MM.1S (cell line): ENCODE results near the gene NTRK2.

Experiments
- DNase-seq: peaks from one replicate; pipeline ENCODE4 v3.0.0-alpha.2; 2015
- H2AFZ ChIP-seq: fragments of 300-600 bp; sonication (generic); 2 replicates; pipeline ENCODE4 v1.6.0; 2016; ENCODE audit warnings: antibody characterized with exemption, low read length
- H3F3A ChIP-seq: fragments of 300-600 bp; sonication (generic); 2 replicates; pipeline ENCODE4 v1.6.1; 2016; ENCODE audit warnings: mild to moderate bottlenecking, antibody characterized with exemption, low read length, moderate library complexity, mixed read lengths; ENCODE audit not compliant: insufficient read depth
- H3K27ac ChIP-seq: fragments of 300-600 bp; sonication (generic); 2 replicates; pipeline ENCODE4 v1.5.1; 2016; ENCODE audit warnings: mild to moderate bottlenecking, low read length
- H3K27me3 ChIP-seq: fragments of 300-600 bp; sonication (generic); replicated peaks from 2 replicates; pipeline ENCODE4 v1.6.0; 2016; ENCODE audit warnings: low read length; ENCODE audit not compliant: insufficient read depth
- H3K36me3 ChIP-seq: fragments of 300-600 bp; sonication (generic); replicated peaks from 2 replicates; pipeline ENCODE4 v1.6.1; 2016; ENCODE audit warnings: mild to moderate bottlenecking, low read length, mixed read lengths; ENCODE audit not compliant: insufficient read depth
- H3K4me1 ChIP-seq: fragments of 300-600 bp; sonication (generic); 2 replicates; pipeline ENCODE4 v1.6.1; 2016; ENCODE audit warnings: low read length, mixed read lengths
- H3K4me2 ChIP-seq: fragments of 300-600 bp; sonication (generic); 2 replicates; pipeline ENCODE4 v1.6.0; 2016; ENCODE audit warnings: low read depth, low read length
- H3K4me3 ChIP-seq: fragments of 300-600 bp; sonication (generic); 2 replicates; pipeline ENCODE4 v1.5.1; 2016; ENCODE audit warnings: low read length, mixed read lengths
- H3K79me2 ChIP-seq: fragments of 300-600 bp; sonication (generic); 2 replicates; pipeline ENCODE4 v1.6.1; 2016; ENCODE audit warnings: mixed run types, low read length, mixed read lengths
- H3K9ac ChIP-seq: fragments of 300-600 bp; sonication (generic); 2 replicates; pipeline ENCODE4 v1.6.1; 2016; ENCODE audit warnings: low read length, mixed read lengths
- H3K9me2 ChIP-seq: fragments of 300-600 bp; sonication (generic); replicated peaks from 2 replicates; pipeline ENCODE4 v1.6.1; 2016; ENCODE audit warnings: mild to moderate bottlenecking, low read length, mixed read lengths; ENCODE audit not compliant: insufficient read depth
- H3K9me3 ChIP-seq: fragments of 300-600 bp; sonication (generic); replicated peaks from 2 replicates; pipeline ENCODE4 v1.6.1; 2016; ENCODE audit warnings: mild to moderate bottlenecking, low read length, mixed read lengths; ENCODE audit not compliant: insufficient read depth
- H4K20me1 ChIP-seq: fragments of 300-600 bp; sonication (generic); 2 replicates; pipeline ENCODE4 v1.6.1; 2016; ENCODE audit warnings: mild to moderate bottlenecking, low read length, moderate library complexity, mixed read lengths; ENCODE audit not compliant: insufficient read depth
- CTCF ChIP-seq: fragments of 300-600 bp; sonication (generic); IDR thresholded peaks from 2 replicates; pipeline ENCODE4 v1.5.1; 2016; ENCODE audit warnings: antibody characterized with exemption, low read length, mixed read lengths
- EZH2 ChIP-seq: fragments of 300-600 bp; sonication (generic); optimal IDR thresholded peaks from 2 replicates; pipeline ENCODE3; 2017; ENCODE audit warnings: low read depth, mild to moderate bottlenecking, antibody characterized with exemption, low read length, mixed read lengths
- EZH2phosphoT487 ChIP-seq: fragments of 300-600 bp; sonication (generic); IDR thresholded peaks from 2 replicates; pipeline ENCODE4 v1.6.1; 2018; ENCODE audit warnings: antibody characterized with exemption, low read length

The NTRK2 gene

GRCh38 chr9:84871983-84872382, 202.5 kb downstream of the NTRK2 start:
- H3K9me3 ChIP-seq = no peaks in the 10 kb centered on the region
- H3K27me3 ChIP-seq = no peaks in the 10 kb centered on the region
- H3K4me3 ChIP-seq = no peak overlapping the region
- no peak overlapping the region for H3K27ac ChIP-seq
- H2AFZ ChIP-seq = no peak overlapping the region
- H3K79me2 ChIP-seq = no peaks in the 10 kb centered on the region
- peak; percentile 36 for DNase-seq
- no peak overlapping the region for H3K9ac ChIP-seq
- H3F3A ChIP-seq = 0 out of 2 replicates have a peak, but pooled peaks cover 8% of the 10 kb centered on the region
- no peaks in the 10 kb centered on the region for H3K9me2 ChIP-seq
- no peak overlapping the region for H3K4me2 ChIP-seq
- H4K20me1 ChIP-seq = no peaks in the 10 kb centered on the region
- TF ChIP-seq EZH2 (no peak), EZH2phosphoT487 (no peak), CTCF (no peak)
- peaks cover 27% of the 10 kb centered on the region for H3K4me1 ChIP-seq
- no peaks in the 10 kb centered on the region for H3K36me3 ChIP-seq

- H3F3A ChIP-seq = 0 out of 2 replicates have a peak, but pooled peaks cover 8% of the 10 kb centered on the region
- H3K27me3 ChIP-seq = no peaks in the 10 kb centered on the region
- H3K9me3 ChIP-seq = no peaks in the 10 kb centered on the region
- H4K20me1 ChIP-seq = no peaks in the 10 kb centered on the region
- H3K9me2 ChIP-seq = no peaks in the 10 kb centered on the region
- H3K79me2 ChIP-seq = no peaks in the 10 kb centered on the region
- peaks cover 27% of the 10 kb centered on the region for H3K4me1 ChIP-seq
- peak overlapping the region; percentile 6; the same call in 1 of the 2 replicates for H3K9ac ChIP-seq
- H3K4me3 ChIP-seq = no peak overlapping the region
- peak overlapping the region; percentile 11; the same call in 1 of the 2 replicates for H3K27ac ChIP-seq
- DNase-seq = no peak
- peak overlapping the region; percentile 29; the same call in 1 of the 2 replicates for H2AFZ ChIP-seq
- TF ChIP-seq CTCF = no peak
- TF ChIP-seq EZH2phosphoT487 = no peak
- no peak for TF ChIP-seq EZH2
- peak overlapping the region; percentile 60 for H3K4me2 ChIP-seq
- no peaks in the 10 kb centered on the region for H3K36me3 ChIP-seq
Measured at GRCh38 chr9:84874022-84874421, 204.5 kb downstream of the NTRK2 start.

GRCh38 chr9:84874596-84874995, 205.1 kb downstream of the NTRK2 start:
- no peaks in the 10 kb centered on the region for H4K20me1 ChIP-seq
- peak overlapping the region; percentile 29; the same call in 1 of the 2 replicates for H2AFZ ChIP-seq
- peak overlapping the region; percentile 60 for H3K4me2 ChIP-seq
- H3K36me3 ChIP-seq = no peaks in the 10 kb centered on the region
- no peaks in the 10 kb centered on the region for H3K9me2 ChIP-seq
- H3K79me2 ChIP-seq = no peaks in the 10 kb centered on the region
- H3K4me1 ChIP-seq = peaks cover 27% of the 10 kb centered on the region
- H3K9me3 ChIP-seq = no peaks in the 10 kb centered on the region
- H3K4me3 ChIP-seq = peak overlapping the region; percentile 12; the same call in 1 of the 2 replicates
- TF ChIP-seq EZH2phosphoT487 = no peak
- TF ChIP-seq CTCF = no peak
- TF ChIP-seq EZH2 = no peak
- peak overlapping the region; percentile 6; the same call in 1 of the 2 replicates for H3K9ac ChIP-seq
- H3K27ac ChIP-seq = peak overlapping the region; percentile 11; the same call in 1 of the 2 replicates
- 0 out of 2 replicates have a peak, but pooled peaks cover 8% of the 10 kb centered on the region for H3F3A ChIP-seq
- no peaks in the 10 kb centered on the region for H3K27me3 ChIP-seq
- DNase-seq = peak; percentile 61
